ENCODE measurements around the gene TSPAN18.

DNA sequence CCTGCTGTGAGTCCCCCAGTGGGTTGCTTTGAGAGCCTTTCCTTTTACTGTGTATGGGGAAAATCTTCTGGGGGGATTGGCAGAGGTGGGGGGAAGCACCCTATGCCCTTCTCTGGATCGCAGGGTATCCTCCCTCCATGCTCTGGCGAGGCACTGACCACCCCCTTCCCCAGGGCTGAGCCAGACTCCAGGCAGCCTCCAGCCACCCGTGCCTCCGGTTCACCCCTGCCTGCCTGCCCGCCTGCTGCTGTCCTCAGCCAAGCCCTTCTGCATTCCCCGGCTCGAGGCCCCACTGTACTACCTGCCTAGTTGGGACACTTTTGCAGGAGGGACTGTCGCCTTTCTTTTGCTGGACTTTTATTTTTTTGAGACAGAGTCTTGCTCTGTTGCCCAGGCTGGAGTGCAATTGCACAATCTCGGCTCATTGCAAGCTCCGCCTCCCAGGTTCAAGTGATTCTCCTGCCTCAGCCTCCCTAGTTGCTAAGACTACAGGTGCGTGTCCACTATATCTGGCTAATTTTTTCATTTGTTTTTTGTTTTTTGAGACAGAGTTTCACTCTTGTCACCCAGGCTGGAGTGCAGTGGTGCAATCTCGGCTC, 247.7 kb downstream of the TSPAN18 start:
- TF ChIP-seq, protein P1, sequence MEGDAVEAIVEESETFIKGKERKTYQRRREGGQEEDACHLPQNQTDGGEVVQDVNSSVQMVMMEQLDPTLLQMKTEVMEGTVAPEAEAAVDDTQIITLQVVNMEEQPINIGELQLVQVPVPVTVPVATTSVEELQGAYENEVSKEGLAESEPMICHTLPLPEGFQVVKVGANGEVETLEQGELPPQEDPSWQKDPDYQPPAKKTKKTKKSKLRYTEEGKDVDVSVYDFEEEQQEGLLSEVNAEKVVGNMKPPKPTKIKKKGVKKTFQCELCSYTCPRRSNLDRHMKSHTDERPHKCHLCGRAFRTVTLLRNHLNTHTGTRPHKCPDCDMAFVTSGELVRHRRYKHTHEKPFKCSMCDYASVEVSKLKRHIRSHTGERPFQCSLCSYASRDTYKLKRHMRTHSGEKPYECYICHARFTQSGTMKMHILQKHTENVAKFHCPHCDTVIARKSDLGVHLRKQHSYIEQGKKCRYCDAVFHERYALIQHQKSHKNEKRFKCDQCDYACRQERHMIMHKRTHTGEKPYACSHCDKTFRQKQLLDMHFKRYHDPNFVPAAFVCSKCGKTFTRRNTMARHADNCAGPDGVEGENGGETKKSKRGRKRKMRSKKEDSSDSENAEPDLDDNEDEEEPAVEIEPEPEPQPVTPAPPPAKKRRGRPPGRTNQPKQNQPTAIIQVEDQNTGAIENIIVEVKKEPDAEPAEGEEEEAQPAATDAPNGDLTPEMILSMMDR (IDR thresholded peaks at IDR 0.05) = no peak
- TF ChIP-seq EP300 (IDR thresholded peaks at IDR 0.05) = no peak

All from ovary (tissue), 3 donors.